HCT116 (cell line): ENCODE data around the gene CASTOR1.

ENCODE experiments used
- EZH2 ChIP-seq: fragments of 200-600 bp; sonication (generic); IDR thresholded peaks from 2 replicates; pipeline ENCODE4 v1.6.1; 2017; ENCODE audit warnings: antibody characterized with exemption, mixed run types
- EZH2phosphoT487 ChIP-seq: fragments of 200-600 bp; IDR thresholded peaks from 2 replicates; pipeline ENCODE4 v1.6.1; 2018; ENCODE audit warnings: antibody characterized with exemption, borderline replicate concordance
- JUND ChIP-seq: IDR thresholded peaks from 2 replicates; pipeline ENCODE4 v1.6.1; 2012
- POLR2A ChIP-seq: IDR thresholded peaks from 2 replicates; pipeline ENCODE4 v1.7.0; 2011; ENCODE audit warnings: borderline replicate concordance; ENCODE audit not compliant: insufficient read depth, insufficient read length; ENCODE audit errors: extremely low read depth
- POLR2AphosphoS5 ChIP-seq: IDR thresholded peaks from 2 replicates; pipeline ENCODE4 v1.6.1; 2011; ENCODE audit warnings: mild to moderate bottlenecking, low read depth, low read length, moderate library complexity
- SRF ChIP-seq: IDR thresholded peaks from 2 replicates; pipeline ENCODE4 v1.6.1; 2012; ENCODE audit warnings: low read depth
- TCF7L2 ChIP-seq: IDR thresholded peaks from 2 replicates; pipeline ENCODE4 v1.7.0; 2011; ENCODE audit warnings: borderline replicate concordance, inconsistent platforms; ENCODE audit not compliant: insufficient read depth, insufficient read length; ENCODE audit errors: extremely low read depth
- TF ChIP-seq, protein P1 (sequence below), 3 experiments: fragments of 200-600 bp in 1 of 3; sonication (generic) in 1 of 3; IDR thresholded peaks in 2 of 3; conservative IDR thresholded peaks in 1 of 3; 2 replicates each; pipeline ENCODE4 v1.5.1; 2012 to 2017; ENCODE audit warnings: low read depth in 2 of 3, low read length in 2 of 3, antibody characterized with exemption in 1 of 3, borderline replicate concordance in 1 of 3, control low read depth in 1 of 3, mild to moderate bottlenecking in 1 of 3, mixed read lengths in 1 of 3, mixed run types in 1 of 3, moderate library complexity in 1 of 3; ENCODE audit not compliant: insufficient read depth in 1 of 3
- TF ChIP-seq, protein P2 (sequence below): IDR thresholded peaks from 2 replicates; pipeline ENCODE4 v1.6.1; 2012; ENCODE audit warnings: low read depth
- TF ChIP-seq, protein P3 (sequence below): IDR thresholded peaks from 2 replicates; pipeline ENCODE4 v1.6.1; 2011; ENCODE audit warnings: mild to moderate bottlenecking, low read length, moderate library complexity; ENCODE audit not compliant: insufficient replicate concordance; ENCODE audit errors: extremely low read depth

DNA sequence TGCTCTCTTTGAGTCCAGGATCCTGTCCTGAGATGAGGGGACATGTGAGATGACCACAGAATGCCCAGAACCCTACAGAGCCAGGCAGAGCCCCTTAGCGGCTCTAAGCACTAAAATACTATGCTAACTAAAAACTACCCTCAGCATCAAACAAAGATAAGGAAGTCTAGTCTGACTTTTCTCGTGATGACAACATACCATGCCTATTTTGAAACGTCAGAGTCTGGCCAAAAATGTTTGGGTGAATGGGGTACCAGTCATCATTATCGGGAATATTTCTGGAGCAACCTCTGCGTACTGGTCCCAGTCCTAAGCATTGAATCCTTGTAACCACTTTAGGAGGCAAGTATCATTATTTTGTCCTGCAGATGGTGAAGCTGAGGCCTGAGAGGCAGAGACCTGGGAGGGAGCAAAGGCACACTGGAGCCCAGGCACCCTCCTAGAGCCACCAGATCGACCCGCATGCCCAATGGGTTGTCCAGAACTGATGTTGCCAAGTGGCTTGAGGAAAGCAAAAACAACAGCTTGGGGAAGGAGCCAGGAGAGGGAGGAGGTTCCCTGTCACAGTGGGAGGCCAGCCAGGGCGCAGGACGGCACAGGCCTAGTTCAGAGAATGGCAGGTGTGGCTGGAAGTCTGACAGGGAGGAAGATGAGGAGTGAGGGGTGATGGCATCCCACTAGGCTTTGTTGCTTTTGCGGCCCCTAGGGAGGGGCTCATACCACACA lies 15.4 kb downstream of the CASTOR1 start:
- no peak for TF ChIP-seq EZH2
- no peak for TF ChIP-seq POLR2A
- TF ChIP-seq, protein P1, sequence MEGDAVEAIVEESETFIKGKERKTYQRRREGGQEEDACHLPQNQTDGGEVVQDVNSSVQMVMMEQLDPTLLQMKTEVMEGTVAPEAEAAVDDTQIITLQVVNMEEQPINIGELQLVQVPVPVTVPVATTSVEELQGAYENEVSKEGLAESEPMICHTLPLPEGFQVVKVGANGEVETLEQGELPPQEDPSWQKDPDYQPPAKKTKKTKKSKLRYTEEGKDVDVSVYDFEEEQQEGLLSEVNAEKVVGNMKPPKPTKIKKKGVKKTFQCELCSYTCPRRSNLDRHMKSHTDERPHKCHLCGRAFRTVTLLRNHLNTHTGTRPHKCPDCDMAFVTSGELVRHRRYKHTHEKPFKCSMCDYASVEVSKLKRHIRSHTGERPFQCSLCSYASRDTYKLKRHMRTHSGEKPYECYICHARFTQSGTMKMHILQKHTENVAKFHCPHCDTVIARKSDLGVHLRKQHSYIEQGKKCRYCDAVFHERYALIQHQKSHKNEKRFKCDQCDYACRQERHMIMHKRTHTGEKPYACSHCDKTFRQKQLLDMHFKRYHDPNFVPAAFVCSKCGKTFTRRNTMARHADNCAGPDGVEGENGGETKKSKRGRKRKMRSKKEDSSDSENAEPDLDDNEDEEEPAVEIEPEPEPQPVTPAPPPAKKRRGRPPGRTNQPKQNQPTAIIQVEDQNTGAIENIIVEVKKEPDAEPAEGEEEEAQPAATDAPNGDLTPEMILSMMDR (IDR thresholded peaks at IDR 0.05 in 2 of 3, conservative IDR thresholded peaks at IDR 0.05 in 1 of 3; ENCODE audit: borderline replicate concordance in 1 of 3, insufficient read depth in 1 of 3, low read depth in 2 of 3, low read length in 2 of 3): no peak
- no peak for TF ChIP-seq EZH2phosphoT487
- no peak for TF ChIP-seq POLR2AphosphoS5
- TF ChIP-seq, protein P2, sequence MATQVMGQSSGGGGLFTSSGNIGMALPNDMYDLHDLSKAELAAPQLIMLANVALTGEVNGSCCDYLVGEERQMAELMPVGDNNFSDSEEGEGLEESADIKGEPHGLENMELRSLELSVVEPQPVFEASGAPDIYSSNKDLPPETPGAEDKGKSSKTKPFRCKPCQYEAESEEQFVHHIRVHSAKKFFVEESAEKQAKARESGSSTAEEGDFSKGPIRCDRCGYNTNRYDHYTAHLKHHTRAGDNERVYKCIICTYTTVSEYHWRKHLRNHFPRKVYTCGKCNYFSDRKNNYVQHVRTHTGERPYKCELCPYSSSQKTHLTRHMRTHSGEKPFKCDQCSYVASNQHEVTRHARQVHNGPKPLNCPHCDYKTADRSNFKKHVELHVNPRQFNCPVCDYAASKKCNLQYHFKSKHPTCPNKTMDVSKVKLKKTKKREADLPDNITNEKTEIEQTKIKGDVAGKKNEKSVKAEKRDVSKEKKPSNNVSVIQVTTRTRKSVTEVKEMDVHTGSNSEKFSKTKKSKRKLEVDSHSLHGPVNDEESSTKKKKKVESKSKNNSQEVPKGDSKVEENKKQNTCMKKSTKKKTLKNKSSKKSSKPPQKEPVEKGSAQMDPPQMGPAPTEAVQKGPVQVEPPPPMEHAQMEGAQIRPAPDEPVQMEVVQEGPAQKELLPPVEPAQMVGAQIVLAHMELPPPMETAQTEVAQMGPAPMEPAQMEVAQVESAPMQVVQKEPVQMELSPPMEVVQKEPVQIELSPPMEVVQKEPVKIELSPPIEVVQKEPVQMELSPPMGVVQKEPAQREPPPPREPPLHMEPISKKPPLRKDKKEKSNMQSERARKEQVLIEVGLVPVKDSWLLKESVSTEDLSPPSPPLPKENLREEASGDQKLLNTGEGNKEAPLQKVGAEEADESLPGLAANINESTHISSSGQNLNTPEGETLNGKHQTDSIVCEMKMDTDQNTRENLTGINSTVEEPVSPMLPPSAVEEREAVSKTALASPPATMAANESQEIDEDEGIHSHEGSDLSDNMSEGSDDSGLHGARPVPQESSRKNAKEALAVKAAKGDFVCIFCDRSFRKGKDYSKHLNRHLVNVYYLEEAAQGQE: no peak
- TF ChIP-seq TCF7L2: no peak
- no peak for TF ChIP-seq SRF
- TF ChIP-seq, protein P3, sequence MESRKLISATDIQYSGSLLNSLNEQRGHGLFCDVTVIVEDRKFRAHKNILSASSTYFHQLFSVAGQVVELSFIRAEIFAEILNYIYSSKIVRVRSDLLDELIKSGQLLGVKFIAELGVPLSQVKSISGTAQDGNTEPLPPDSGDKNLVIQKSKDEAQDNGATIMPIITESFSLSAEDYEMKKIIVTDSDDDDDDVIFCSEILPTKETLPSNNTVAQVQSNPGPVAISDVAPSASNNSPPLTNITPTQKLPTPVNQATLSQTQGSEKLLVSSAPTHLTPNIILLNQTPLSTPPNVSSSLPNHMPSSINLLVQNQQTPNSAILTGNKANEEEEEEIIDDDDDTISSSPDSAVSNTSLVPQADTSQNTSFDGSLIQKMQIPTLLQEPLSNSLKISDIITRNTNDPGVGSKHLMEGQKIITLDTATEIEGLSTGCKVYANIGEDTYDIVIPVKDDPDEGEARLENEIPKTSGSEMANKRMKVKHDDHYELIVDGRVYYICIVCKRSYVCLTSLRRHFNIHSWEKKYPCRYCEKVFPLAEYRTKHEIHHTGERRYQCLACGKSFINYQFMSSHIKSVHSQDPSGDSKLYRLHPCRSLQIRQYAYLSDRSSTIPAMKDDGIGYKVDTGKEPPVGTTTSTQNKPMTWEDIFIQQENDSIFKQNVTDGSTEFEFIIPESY: no peak
- no peak for TF ChIP-seq JUND
